Measurements from ENCODE around the gene SMCO4.

The SMCO4 gene

DNA sequence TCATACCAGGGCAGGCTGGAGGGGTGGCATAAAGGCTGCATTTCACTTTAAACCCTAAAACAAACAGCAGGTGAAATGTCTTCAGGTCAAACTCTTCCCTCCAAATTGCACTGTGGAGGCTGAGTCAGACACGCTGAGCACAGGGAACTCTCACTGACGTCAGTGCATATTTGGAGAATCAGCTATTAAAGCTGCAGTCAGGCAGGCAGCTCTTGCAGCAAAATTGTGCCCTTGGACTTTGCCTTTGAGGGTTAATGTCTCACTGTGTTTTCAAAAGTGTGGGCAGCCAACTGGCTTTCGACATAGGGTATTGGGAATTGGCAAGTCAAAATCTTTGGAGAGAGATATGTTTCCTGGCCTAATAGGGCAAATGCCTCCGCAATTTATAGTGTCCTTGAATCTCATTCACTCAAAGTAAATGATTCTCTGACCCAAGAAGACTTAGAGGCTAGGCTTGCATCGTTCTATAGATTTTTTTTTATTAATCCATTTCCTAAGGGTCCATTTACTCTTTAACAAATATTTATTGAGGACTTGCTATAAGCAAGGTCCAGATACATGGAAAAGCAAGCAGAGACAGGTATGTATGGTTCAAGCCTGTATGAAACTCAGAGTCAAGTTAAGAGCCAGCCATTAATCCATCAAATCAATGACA lies 27.7 kb upstream of the SMCO4 start:
- TF ChIP-seq, protein P1, sequence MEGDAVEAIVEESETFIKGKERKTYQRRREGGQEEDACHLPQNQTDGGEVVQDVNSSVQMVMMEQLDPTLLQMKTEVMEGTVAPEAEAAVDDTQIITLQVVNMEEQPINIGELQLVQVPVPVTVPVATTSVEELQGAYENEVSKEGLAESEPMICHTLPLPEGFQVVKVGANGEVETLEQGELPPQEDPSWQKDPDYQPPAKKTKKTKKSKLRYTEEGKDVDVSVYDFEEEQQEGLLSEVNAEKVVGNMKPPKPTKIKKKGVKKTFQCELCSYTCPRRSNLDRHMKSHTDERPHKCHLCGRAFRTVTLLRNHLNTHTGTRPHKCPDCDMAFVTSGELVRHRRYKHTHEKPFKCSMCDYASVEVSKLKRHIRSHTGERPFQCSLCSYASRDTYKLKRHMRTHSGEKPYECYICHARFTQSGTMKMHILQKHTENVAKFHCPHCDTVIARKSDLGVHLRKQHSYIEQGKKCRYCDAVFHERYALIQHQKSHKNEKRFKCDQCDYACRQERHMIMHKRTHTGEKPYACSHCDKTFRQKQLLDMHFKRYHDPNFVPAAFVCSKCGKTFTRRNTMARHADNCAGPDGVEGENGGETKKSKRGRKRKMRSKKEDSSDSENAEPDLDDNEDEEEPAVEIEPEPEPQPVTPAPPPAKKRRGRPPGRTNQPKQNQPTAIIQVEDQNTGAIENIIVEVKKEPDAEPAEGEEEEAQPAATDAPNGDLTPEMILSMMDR (conservative IDR thresholded peaks at IDR 0.05): no peak
- peak overlapping the region; percentile 90; the same call in 1 of the 2 replicates for H3K27ac ChIP-seq

DNA sequence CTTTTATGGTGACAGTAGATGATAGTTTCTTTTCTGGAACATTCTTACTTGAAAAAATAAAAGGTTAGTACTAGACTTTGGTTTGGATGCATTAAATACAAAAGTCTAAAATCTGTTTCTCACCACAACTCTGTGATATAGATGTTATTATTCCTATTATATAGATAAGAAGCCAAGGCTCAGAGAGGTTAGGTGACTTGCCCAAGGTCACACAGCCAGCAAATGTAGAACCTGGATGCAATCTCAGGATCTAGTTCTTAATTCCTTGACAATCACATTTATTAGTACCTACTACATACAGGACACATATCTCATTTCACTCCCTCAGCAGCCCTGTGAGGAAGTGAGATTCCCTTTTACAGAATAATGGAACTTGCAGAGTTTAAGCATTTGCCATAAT lies 26.3 kb upstream of the SMCO4 start:
- H3K27ac ChIP-seq: peak overlapping the region; percentile 90; the same call in 1 of the 2 replicates
- TF ChIP-seq, protein P1 (conservative IDR thresholded peaks at IDR 0.05): no peak

DNA sequence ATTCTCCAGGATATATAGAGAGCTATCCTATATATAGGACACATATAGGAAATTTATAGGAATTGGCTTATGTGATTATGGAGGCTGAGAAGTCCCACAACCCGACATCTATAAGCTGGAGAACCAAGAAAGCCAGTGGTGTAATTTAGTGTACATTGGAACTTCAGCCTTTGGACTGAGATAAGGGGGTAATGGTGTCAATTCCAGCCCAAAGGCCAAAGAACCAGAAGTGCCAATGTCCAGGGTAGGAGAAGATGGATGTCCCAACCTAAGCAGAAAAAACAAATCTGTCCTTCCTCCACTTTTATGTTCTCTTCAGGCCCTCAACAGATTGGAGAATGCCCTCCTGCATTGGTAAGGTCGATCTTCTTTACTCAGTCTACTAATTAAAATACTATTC lies 25.5 kb upstream of the SMCO4 start:
- peak overlapping the region; percentile 90 for H3K27ac ChIP-seq
- TF ChIP-seq, protein P1 (conservative IDR thresholded peaks at IDR 0.05): no peak

DNA sequence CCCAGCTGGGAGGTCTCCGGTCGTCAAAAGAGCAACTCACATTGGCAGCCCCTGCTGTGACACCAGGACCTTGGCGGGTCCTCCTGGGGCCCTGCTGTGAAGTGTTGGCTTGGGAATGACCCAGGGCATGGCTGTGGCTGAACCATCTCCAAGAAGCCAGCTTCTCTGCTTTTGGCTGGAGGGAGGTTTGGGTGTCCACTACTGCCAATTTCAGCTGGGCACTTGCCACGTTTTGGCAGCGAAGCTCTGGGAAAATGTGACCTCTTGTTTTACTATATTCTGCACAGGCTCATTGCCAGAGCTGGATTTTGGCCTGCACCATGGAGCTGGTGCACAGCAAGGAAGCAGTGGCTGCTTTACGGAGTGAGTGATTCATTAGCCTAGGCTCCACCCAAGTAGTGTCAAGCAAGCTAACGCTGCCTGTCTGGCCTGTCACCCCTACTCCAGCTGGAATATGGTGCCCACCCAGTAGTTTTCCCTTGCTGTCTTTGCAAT lies 24.3 kb upstream of the SMCO4 start:
- peak overlapping the region; percentile 90 for H3K27ac ChIP-seq
- TF ChIP-seq, protein P1 (conservative IDR thresholded peaks at IDR 0.05): no peak

DNA sequence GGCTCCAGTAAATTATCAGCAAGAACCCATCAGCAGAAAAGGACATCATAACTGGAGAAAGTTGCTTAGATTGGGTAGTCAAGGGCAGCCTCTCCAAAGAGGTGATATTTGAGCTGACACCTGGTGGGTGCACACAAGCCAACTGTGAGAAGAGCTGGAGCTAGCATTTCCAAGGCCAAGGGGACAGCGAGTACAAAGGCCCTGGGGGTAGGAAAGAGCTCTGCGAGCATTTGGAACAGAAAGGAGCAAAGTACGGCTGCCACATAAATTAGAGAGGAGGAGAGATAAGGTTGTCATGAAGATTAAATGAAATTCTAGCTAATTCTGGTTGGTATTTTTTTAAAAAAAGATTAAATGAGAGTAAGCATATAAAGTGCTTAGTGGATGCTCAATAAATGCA lies 21.7 kb upstream of the SMCO4 start:
- peak overlapping the region; percentile 9; the same call in 1 of the 2 replicates for H3K27ac ChIP-seq
- TF ChIP-seq, protein P1 (conservative IDR thresholded peaks at IDR 0.05): no peak

DNA sequence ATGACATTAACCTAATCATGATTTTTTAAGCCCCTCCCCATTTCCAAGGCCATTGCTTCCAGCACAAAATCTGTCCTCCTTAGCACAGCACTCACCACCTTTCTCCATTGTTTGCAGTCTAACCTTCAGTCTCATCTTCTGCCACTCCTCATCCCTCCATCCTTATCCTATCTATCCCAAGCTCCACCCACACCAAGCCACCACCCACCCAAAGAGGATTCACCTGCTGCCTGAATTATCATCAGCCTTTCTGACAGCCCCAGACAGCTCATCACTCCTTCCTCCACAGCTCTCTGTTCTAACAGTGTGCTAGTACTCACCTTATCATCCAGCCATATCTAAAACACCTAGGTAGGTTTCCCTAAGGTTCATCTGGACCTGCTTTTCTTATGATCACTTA lies 20.7 kb upstream of the SMCO4 start:
- peak overlapping the region; percentile 0; the same call in 1 of the 2 replicates for H3K27ac ChIP-seq
- TF ChIP-seq, protein P1 (conservative IDR thresholded peaks at IDR 0.05): no peak

DNA sequence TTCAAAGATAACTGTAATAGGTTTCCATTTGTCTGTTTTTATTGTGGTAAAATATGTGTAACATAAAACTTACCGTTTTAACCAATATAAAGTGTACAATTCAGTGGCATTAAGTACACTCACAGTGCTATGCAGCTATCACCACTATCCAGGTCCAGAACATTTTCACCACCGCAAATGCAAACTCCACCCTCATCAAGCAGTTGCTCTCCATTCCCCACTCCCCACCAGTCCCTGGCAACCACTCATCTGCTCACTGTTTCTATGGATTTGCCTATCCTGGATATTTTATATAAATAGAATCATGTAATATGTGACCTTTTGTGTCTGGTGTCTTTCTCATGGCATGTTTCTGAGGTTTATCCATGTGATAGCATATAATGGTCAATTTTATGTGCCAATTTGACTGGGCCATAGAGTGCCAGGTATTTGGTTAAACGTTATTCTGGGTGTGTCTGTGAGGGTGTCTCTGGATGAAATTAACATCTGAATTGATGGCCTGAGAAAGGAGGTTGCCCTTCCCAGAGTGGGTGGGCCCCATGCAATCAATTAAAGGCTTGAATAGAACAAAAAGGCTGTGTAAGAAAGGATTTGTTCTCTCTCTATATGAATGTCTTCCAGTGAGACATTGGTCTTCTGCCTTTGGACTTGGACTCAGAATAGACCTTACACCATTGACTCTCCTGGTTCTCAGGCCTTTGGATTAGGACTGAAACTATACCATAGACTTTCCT lies 17.2 kb upstream of the SMCO4 start:
- TF ChIP-seq, protein P1 (conservative IDR thresholded peaks at IDR 0.05): no peak
- no peak overlapping the region for H3K27ac ChIP-seq
